HT-29 (cell line): ENCODE data around the gene SH3RF3. TPM values are rescaled to one million over a fixed set of nuclear protein-coding genes. Genes with fewer than 3 reads are reported as not detected.
"Not testable (repeated sequence)": the region's sequence is repeated elsewhere in the genome, so short reads cannot be mapped to it uniquely, and the experiment has no call there.

Experiments used
- DNase-seq: peaks from one replicate; pipeline ENCODE4 v3.0.0-alpha.2; 2015; ENCODE audit warnings: low spot score
- small RNA-seq: library from RNA; depleted of rRNA; stranded (forward); fragments of <200 nt; gene quantifications from one replicate; pipeline ENCODE3, GENCODE V24; 2014
- total RNA-seq: library from RNA; depleted of rRNA; stranded (reverse); fragments of >200 nt; shearing (Covaris generic); gene quantifications from 2 replicates; pipeline ENCODE4 v1.2.3, GENCODE V29; 2014; rRNA removed

Gene SH3RF3
- total RNA-seq, 1 experiment from 2014 or later, result 0.05 TPM

- no peak for DNase-seq
These were observed 406.4 kb downstream of the SH3RF3 start for GRCh38 chr2:109535217-109535946.

GRCh38 chr2:109536556-109536955 is 407.6 kb downstream of the SH3RF3 start:
- not testable (repeated sequence) for DNase-seq

DNA sequence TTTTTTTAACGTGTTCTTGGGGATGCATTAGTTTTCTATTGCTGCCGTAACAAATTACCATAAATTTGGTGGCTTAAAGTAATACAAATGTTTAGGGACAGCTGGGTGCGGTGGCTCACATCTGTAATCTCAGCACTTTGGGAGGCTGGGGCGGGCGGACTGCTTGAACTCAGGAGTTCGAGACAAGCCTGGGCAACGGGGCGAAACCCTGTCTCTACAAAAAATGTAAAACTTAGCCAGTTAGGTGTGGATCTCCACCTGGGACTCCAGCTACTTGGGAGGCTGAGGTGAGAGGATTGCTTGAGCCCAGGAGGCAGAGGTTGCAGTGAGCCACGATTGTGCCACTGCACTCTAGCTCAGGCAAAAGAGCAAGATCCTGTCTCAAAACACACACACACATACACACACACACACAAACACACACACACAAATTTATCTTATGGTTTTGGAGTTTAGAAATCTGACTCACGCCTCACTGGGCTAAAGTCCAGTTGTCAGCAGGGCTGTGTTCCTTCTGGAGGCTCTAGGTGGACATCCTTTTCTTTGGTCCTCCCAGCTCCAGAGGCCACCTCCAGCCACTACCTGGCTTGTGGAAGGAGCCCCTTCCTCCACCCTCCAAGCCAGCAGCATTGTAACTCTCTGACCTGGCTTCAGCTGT is 408.7 kb downstream of the SH3RF3 start:
- peak; percentile 37 for DNase-seq

- no peak for DNase-seq
These were observed 409.5 kb downstream of the SH3RF3 start for GRCh38 chr2:109538546-109538945.

GRCh38 chr2:109542384-109542783 is 413.4 kb downstream of the SH3RF3 start:
- no peak for DNase-seq

GRCh38 chr2:109545828-109546713 is 417.1 kb downstream of the SH3RF3 start:
- peak; percentile 81 for DNase-seq

GRCh38 chr2:109547280-109547679 is 418.3 kb downstream of the SH3RF3 start:
- no peak for DNase-seq

DNA sequence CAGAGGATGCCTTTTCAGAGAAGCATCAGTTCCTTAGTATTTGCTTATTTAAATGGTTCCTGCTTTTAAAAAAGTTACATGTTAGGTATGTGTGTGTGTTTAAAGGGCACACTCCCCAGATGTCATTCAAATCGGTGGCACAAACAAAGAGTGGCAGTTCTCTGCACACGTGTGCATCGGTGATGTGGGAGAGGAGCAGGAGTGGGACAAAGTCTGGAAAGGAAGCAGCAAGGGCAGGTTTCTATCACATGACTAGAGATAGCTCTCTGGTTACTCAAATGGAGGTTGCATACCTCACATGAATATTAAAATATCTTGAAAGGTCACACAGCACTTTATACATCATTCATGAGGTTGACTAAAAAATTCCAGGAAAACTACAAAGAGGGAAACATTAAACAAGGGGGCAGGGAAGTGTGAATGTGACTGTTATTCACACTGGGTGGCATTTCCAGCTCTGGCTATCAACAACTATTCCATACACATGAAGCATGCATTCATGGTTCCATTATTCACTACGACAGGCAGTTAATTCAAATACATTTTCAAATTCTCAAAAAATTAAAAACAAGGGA is 420.1 kb downstream of the SH3RF3 start:
- DNase-seq, result no peak

Small RNA genes lying within 50 kb of the gene (small RNA-seq; reads per million reads assigned to genes)
- gene MIR4265 (not detected), gene MIR4266 (not detected), gene RF00017 (not detected), gene SNRPGP9 (not detected)

Other genes with a start within 250 kb of the SH3RF3 start
- not detected in 2 replicates for gene EDAR, start 140.0 kb upstream of the SH3RF3 start, total RNA-seq